DOHH2 (cell line): Measurements from ENCODE around the gene MTURN.

Experiments
- H3F3A ChIP-seq: fragments of 200-600 bp; sonication (generic), shearing (Covaris generic); 2 replicates; pipeline ENCODE4 v1.6.0; 2016; ENCODE audit warnings: antibody characterized with exemption, mild to moderate bottlenecking; ENCODE audit not compliant: control insufficient read depth, insufficient read depth
- H3K27ac ChIP-seq: fragments of 200-600 bp; sonication (generic); 2 replicates; pipeline ENCODE4 v1.5.1; 2014; ENCODE audit warnings: low read depth, mild to moderate bottlenecking, low read length, moderate library complexity
- H3K27me3 ChIP-seq: fragments of 200-600 bp; sonication (generic); 2 replicates; pipeline ENCODE4 v1.6.1; 2014; ENCODE audit warnings: mild to moderate bottlenecking, low read length, mixed read lengths; ENCODE audit not compliant: control insufficient read depth
- H3K36me3 ChIP-seq: fragments of 200-600 bp; sonication (generic); 2 replicates; pipeline ENCODE4 v1.6.1; 2014; ENCODE audit warnings: mild to moderate bottlenecking, low read length, moderate library complexity, mixed read lengths; ENCODE audit not compliant: control insufficient read depth
- H3K4me1 ChIP-seq: fragments of 200-600 bp; sonication (generic); 2 replicates; pipeline ENCODE4 v1.6.1; 2014; ENCODE audit warnings: mild to moderate bottlenecking, low read length, mixed read lengths; ENCODE audit not compliant: control insufficient read depth
- H3K4me2 ChIP-seq: fragments of 200-600 bp; sonication (generic); 2 replicates; pipeline ENCODE4 v1.6.0; 2014; ENCODE audit warnings: mild to moderate bottlenecking, low read length, moderate library complexity
- H3K4me3 ChIP-seq: fragments of 200-600 bp; sonication (generic); 2 replicates; pipeline ENCODE4 v1.5.1; 2014; ENCODE audit warnings: mild to moderate bottlenecking, low read length, mixed read lengths
- H3K79me2 ChIP-seq: fragments of 200-600 bp; sonication (generic); 2 replicates; pipeline ENCODE4 v1.6.1; 2014; ENCODE audit warnings: mild to moderate bottlenecking, low read length, mixed read lengths; ENCODE audit not compliant: control insufficient read depth
- H3K9me2 ChIP-seq: fragments of 200-600 bp; sonication (generic); replicated peaks from 2 replicates; pipeline ENCODE4 v1.6.1; 2014; ENCODE audit warnings: mild to moderate bottlenecking, low read length, mixed read lengths; ENCODE audit not compliant: control insufficient read depth
- H3K9me3 ChIP-seq: fragments of 200-600 bp; sonication (generic); 2 replicates; pipeline ENCODE4 v1.6.1; 2014; ENCODE audit warnings: antibody characterized with exemption, low read length, mixed read lengths; ENCODE audit not compliant: control insufficient read depth, insufficient read depth
- H4K20me1 ChIP-seq: fragments of 200-600 bp; sonication (generic); 2 replicates; pipeline ENCODE4 v1.6.0; 2014; ENCODE audit warnings: low read depth, mild to moderate bottlenecking, antibody characterized with exemption, low read length, moderate library complexity; ENCODE audit not compliant: control insufficient read depth, insufficient read depth
- EZH2phosphoT487 ChIP-seq: fragments of 200-600 bp; sonication (generic); IDR thresholded peaks from 2 replicates; pipeline ENCODE4 v1.6.1; 2017; ENCODE audit warnings: borderline replicate concordance, mild to moderate bottlenecking, antibody characterized with exemption, low read length, moderate library complexity, mixed read lengths
- TF ChIP-seq, protein P1 (sequence below): fragments of 200-600 bp; sonication (generic); IDR thresholded peaks from one replicate; pipeline ENCODE4 v1.5.1; 2014; ENCODE audit warnings: antibody characterized with exemption, mild to moderate bottlenecking, low read depth, low read length; ENCODE audit not compliant: poor library complexity, severe bottlenecking

Gene MTURN

DNA sequence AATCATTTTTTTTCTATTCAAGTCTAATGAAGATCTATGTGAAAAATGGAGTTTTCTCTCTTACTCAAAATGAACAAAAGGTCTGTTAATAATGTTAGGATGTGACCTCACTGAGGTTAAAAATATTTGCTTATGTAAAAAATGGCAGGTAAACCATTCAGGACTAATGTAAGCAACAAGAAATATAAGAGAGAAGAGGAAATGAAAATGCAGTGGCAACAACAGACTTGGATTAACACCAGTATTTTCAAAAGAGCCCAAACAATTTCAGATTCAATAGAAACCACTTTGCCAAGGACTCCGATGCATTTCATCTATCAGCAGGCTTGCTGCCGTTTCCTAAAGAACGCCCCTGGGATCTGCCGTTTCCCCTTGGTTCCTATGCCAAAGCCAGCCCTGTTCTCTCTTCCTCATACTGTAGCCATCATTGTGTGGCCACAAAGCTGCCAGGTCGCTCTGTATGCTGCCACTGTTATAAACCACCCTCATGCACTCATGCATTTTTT is 66.4 kb downstream of the MTURN start:
- Histone ChIP-seq H3K4me2 (peak overlapping the region; percentile 53), H3F3A (no peaks in the 10 kb centered on the region), H3K9me3 (peaks cover 22% of the 10 kb centered on the region), H3K36me3 (no peaks in the 10 kb centered on the region), H3K9me2 (no peaks in the 10 kb centered on the region), H3K79me2 (no peaks in the 10 kb centered on the region), H3K27me3 (no peaks in the 10 kb centered on the region), H3K4me1 (peaks cover 32% of the 10 kb centered on the region), H4K20me1 (no peaks in the 10 kb centered on the region), H3K4me3 (peak overlapping the region; percentile 24), H3K27ac (peak overlapping the region; percentile 12)
- TF ChIP-seq EZH2phosphoT487: no peak
- TF ChIP-seq, protein P1, sequence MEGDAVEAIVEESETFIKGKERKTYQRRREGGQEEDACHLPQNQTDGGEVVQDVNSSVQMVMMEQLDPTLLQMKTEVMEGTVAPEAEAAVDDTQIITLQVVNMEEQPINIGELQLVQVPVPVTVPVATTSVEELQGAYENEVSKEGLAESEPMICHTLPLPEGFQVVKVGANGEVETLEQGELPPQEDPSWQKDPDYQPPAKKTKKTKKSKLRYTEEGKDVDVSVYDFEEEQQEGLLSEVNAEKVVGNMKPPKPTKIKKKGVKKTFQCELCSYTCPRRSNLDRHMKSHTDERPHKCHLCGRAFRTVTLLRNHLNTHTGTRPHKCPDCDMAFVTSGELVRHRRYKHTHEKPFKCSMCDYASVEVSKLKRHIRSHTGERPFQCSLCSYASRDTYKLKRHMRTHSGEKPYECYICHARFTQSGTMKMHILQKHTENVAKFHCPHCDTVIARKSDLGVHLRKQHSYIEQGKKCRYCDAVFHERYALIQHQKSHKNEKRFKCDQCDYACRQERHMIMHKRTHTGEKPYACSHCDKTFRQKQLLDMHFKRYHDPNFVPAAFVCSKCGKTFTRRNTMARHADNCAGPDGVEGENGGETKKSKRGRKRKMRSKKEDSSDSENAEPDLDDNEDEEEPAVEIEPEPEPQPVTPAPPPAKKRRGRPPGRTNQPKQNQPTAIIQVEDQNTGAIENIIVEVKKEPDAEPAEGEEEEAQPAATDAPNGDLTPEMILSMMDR: no peak

DNA sequence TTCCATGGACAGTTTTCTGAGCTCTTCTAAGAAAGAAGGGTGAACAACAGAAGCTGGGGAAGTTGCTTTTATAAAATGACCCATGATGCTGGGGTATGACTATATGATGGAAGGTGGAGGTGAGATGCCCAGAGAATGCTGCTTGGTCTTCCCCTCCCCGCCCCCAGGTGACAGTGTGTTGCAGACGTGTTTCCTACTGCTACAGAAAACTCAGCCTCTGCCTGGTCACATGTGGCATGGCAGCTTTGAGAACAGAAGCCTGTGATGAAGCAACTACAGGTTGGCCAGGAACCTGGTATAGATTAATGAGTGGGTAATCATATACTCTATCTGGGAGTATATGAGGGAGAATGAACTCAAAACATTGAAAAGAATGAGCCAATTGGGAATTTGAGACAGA is 67.1 kb downstream of the MTURN start:
- Histone ChIP-seq H3K4me3 (peak overlapping the region; percentile 24), H3F3A (no peaks in the 10 kb centered on the region), H3K27ac (peak overlapping the region; percentile 12), H3K36me3 (no peaks in the 10 kb centered on the region), H3K4me2 (peak overlapping the region; percentile 53), H4K20me1 (no peaks in the 10 kb centered on the region), H3K4me1 (peaks cover 32% of the 10 kb centered on the region), H3K79me2 (no peaks in the 10 kb centered on the region), H3K9me2 (no peaks in the 10 kb centered on the region), H3K9me3 (peaks cover 15% of the 10 kb centered on the region), H3K27me3 (no peaks in the 10 kb centered on the region)
- no peak for TF ChIP-seq EZH2phosphoT487
- TF ChIP-seq, protein P1: no peak

DNA sequence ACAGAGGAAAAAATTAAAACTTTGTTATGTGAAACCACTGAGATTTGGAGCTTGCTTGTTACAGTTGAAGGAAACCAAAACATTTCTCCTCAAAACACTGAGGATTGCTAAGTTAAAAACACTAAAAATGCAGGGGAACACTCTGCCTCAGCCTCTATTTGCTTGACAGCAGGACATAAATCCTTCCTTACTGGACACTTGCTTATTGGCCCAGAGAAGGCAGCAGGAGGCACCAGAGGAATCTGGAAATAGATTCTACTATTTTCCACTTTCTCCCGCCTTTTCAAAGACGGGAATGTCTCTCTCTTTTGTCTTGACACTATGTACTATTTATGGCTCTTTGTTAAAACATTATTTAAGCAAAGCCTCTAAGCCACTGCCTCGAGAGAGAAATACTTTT is 67.9 kb downstream of the MTURN start:
- TF ChIP-seq, protein P1: no peak
- no peak for TF ChIP-seq EZH2phosphoT487
- H3K4me3 ChIP-seq: no peak overlapping the region
- H3K9me2 ChIP-seq: no peaks in the 10 kb centered on the region
- no peaks in the 10 kb centered on the region for H3K36me3 ChIP-seq
- H3K4me2 ChIP-seq: no peak overlapping the region
- H3K27me3 ChIP-seq: no peaks in the 10 kb centered on the region
- H3K4me1 ChIP-seq: peaks cover 32% of the 10 kb centered on the region
- H3K9me3 ChIP-seq: peaks cover 8% of the 10 kb centered on the region
- H3K27ac ChIP-seq: no peak overlapping the region
- H3F3A ChIP-seq: no peaks in the 10 kb centered on the region
- H4K20me1 ChIP-seq: no peaks in the 10 kb centered on the region
- no peaks in the 10 kb centered on the region for H3K79me2 ChIP-seq

DNA sequence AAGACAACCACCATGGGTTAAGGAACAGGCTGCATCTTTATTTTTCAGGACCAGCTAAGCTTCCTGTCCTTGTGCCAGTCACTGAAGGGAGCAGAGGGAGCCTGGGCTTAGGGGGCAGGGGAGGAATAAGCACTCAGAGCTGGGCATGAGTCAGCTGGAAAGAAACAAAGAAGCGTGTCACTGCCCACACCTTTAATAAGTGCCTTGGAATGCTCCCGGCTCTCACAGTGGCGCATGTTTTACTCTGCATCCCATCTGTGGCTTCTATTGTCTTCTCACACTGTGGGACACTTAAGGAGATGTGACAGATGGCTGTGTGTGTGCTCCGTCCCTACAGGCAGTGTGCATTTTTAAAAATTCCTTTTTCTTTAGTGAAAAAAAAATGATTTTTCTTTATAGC is 71.7 kb downstream of the MTURN start:
- H3K36me3 ChIP-seq: no peaks in the 10 kb centered on the region
- no peak overlapping the region for H3K27ac ChIP-seq
- H3K9me2 ChIP-seq: no peaks in the 10 kb centered on the region
- no peaks in the 10 kb centered on the region for H3K27me3 ChIP-seq
- no peak overlapping the region for H3K4me3 ChIP-seq
- no peaks in the 10 kb centered on the region for H3F3A ChIP-seq
- TF ChIP-seq, protein P1: no peak
- TF ChIP-seq EZH2phosphoT487: no peak
- H3K4me2 ChIP-seq: no peak overlapping the region
- no peaks in the 10 kb centered on the region for H3K79me2 ChIP-seq
- no peaks in the 10 kb centered on the region for H3K9me3 ChIP-seq
- no peaks in the 10 kb centered on the region for H4K20me1 ChIP-seq
- peaks cover 25% of the 10 kb centered on the region for H3K4me1 ChIP-seq
